PC-3 (cell line): ENCODE data around the gene PCSK1N.

Source experiments
- EZH2 ChIP-seq: fragments of 300-600 bp; sonication (generic); IDR thresholded peaks from one replicate; pipeline ENCODE4 v1.6.1; 2017; ENCODE audit warnings: antibody characterized with exemption, mild to moderate bottlenecking, low read length; ENCODE audit not compliant: unreplicated experiment
- TF ChIP-seq, protein P1 (sequence below): fragments of 300-600 bp; sonication (generic); conservative IDR thresholded peaks from 2 replicates; pipeline ENCODE4 v1.5.1; 2017; ENCODE audit warnings: antibody characterized with exemption, low read depth, mild to moderate bottlenecking, low read length

DNA sequence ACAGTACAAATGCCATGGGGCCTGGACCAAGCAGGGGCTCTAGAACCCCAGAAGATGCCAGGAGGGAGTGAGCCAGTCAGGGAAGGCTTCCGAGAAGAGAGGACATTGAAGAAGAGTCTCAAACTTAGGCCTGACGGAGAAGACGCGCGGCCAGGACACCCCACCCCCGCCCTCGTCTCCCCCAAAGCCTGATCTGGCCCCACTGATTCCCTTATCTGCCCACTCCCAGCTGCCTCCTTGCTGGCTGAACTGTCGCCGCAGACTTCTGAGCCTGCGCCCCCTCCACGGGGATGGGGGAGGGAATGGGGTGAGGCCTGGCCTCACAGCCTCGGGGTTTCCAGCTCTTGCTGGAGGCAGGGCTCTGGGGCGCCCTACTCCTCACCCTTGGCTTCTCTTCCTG is 52.6 kb downstream of the PCSK1N start:
- TF ChIP-seq, protein P1, sequence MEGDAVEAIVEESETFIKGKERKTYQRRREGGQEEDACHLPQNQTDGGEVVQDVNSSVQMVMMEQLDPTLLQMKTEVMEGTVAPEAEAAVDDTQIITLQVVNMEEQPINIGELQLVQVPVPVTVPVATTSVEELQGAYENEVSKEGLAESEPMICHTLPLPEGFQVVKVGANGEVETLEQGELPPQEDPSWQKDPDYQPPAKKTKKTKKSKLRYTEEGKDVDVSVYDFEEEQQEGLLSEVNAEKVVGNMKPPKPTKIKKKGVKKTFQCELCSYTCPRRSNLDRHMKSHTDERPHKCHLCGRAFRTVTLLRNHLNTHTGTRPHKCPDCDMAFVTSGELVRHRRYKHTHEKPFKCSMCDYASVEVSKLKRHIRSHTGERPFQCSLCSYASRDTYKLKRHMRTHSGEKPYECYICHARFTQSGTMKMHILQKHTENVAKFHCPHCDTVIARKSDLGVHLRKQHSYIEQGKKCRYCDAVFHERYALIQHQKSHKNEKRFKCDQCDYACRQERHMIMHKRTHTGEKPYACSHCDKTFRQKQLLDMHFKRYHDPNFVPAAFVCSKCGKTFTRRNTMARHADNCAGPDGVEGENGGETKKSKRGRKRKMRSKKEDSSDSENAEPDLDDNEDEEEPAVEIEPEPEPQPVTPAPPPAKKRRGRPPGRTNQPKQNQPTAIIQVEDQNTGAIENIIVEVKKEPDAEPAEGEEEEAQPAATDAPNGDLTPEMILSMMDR = no peak
- TF ChIP-seq EZH2 = no peak
